CD4-positive, alpha-beta T cell treated with Interleukin-1 beta for 1 hour (primary cell): ENCODE measurements around the gene ARG1.
"Not testable (repeated sequence)": the region's sequence is repeated elsewhere in the genome, so short reads cannot be mapped to it uniquely, and the experiment has no call there.

ENCODE experiments used
- DNase-seq, 2 donors: peaks; one replicate each; pipeline ENCODE4 v3.0.0-alpha.2; 2020 to 2022

Gene ARG1

DNA sequence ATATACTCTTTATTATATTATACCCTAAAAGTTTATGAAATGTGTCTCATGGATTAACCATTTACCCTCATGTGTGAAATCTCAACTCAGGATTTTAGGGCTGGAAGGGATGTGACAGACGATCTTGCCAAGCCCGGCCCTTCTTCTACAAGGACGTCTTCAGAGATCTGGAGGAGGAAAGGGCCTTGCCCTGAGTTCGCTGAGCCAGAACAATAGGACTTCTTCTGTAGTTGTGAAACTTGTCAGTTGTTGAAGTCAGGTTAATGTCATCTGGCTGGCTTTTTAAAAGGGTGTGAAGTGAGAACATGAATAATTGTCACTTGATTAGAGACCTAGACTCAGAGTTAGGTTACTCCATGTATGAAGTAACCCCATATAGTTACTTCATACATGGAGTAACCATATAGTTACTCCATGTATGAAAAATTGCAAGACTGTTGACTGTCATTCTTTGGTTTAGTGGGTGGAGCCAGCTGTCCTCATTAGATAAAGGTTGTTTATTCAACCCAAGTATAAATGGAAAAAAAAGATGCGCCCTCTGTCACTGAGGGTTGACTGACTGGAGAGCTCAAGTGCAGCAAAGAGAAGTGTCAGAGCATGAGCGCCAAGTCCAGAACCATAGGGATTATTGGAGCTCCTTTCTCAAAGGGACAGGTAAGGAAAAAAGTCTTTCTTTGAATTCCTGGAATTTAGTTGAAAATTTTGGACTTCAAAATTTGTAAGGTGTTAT, at the start of gene ARG1:
ARG1 (plus strand) TSS at position 541 of the 730 bp plus-strand sequence; CDS start at position 598, 57 bp downstream.
- DNase-seq = no peak

DNA sequence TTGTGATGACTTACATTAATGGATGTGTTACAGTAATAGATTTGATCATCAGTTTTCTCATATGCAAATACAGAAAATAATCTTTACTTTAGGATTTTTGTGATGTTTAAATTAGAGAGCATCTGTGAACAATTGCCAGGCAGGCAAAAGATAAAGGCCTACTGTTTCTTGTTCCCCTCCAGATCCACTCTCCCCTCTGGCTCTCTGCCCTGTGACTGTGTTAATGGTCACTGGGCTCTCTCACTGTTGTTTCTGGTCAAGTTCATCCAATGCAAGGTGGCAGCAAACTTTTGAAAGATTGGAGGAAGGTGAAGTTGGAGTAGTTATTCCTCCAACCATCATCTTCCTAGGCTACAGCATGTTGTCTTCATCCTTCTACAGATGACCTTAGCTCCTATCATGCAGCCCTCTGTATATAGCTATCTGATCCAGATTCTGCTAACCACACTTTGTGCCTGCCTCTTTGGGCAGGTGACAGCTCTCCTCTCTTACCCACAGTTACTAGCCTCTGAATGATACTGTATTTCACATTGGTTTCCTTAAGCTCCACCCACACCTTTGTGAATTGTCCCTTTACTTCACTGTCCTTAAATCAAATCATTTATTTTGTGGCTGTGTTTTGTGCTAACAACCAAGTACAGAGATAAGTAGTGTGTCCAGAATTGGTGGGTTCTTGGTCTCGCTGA, 48.9 kb upstream of the ARG1 start:
- DNase-seq = no peak

DNA sequence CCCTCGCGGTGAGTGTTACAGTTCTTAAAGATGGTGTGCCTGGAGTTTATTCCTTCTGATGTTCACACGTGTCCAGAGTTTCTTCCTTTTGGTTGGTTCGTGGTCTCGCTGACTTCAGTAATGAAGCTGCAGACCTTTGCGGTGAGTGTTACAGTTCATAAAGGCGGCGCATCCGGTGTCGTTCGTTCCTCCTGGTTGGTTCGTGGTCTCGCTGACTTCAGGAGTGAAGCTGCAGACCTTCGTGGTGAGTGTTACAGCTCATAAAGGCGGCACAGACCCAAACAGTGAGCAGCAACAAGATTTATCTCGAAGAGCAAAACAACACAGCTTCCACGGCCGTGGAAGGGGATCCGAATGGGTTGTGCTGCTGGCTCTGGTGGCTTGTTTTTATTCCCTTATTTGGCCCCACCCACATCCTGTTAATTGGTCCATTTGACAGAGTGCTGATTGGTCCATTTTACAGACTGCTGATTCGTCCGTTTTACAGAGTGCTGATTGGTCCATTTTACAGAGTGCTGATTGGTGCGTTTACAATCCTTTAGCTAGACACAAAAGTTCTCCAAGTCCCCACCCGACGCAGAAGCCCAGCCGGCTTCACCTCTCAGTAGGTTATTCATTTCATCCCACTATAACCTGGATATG, 48.2 kb upstream of the ARG1 start:
- peak; percentile 28 to 34 for DNase-seq

DNA sequence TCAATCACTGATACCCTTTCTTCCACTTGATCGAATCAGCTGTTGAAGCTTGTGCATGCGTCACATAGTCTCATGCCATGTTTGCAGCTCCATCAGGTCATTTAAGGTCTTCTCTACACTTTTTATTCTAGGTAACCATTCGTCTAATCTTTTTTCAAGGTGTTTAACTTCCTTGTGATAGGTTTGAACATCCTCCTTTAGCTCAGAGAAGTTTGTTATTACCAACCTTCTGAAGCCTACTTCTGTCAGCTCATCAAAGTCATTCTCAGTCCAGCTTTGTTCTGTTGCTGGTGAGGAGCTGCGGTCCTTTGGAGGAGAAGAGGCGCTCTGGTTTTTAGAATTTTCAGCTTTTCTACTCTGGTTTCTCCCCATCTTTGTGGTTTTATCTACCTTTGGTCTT, 42.1 kb upstream of the ARG1 start:
- DNase-seq = not testable (repeated sequence)

DNA sequence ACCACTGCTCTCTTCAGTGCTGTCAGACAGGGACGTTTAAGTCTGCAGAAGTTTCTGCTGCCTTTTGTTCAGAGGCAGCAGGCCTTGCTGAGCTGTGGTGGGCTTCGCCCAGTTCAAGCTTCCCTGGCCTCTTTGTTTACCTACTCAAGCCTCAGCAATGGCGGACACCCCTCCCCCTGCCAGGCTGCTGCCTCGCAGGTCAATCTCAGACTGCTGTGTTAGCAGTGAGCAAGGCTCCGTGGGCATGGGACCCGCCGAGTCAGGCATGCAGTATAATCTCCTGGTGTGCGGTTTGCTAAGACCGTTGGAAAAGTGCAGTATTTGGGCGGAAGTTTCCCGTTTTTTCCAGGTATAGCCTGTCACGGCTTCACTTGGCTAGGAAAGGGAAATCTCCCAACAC, 41.3 kb upstream of the ARG1 start:
- not testable (repeated sequence) for DNase-seq

DNA sequence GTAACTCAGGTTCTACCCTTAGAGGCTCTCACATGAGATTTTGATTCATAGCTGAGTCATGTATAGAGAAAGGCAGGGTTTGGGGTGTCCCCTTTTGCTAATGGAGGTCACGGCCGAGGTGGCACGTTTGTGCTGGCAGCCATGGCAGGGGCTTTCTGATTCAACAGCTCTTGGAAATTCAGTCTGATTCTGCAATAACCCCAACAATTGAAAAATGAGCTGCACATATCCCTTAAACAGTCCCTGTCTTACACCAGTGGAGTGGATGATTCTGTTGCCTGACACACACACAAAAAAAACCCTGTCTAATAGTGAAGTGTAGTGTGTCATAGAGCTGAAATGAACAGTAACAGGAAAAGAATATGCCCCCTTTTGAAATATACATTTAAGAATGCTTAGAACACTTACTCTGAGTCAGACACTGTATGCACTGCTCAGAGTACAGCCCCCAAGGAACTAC, 40.4 kb upstream of the ARG1 start:
- no peak for DNase-seq

DNA sequence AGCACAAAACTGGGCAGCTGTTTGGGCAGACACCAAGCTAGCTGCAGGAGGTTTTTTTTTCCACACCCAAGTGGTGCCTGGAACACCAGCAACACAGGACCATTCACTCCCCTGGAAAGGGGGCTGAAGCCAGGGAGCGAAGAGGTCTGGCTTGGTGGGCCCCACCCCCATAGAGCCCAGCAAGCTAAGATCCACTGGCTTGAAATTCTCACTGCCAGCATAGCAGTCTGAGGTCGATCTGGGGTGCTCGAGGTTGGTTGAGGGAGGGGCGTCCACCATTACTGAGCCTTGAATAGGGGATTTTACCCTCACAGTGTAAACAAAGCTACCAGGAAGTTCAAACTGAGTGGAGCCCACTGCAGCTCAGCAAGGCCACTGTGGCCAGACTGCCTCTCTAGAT, 34.4 kb upstream of the ARG1 start:
- not testable (repeated sequence) for DNase-seq

DNA sequence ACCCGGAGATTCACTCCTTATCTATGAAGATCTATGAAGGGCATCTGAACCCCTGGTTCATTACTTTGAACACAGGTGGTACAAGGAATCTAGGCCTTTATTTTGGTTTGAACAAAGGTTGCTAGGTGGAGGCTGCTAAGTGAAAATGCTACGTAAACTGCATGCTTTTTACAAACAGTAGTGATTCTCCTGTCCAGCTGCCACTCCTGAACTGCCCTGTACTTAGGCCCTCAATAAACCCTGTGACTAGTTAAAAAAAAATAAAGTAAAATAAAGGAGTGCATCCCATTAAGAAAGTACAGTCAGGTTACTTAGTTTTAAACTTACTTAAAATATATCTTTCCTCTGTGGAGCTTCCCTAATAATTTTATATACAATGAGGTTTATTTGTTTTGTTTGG, 27.7 kb upstream of the ARG1 start:
- no peak for DNase-seq

DNA sequence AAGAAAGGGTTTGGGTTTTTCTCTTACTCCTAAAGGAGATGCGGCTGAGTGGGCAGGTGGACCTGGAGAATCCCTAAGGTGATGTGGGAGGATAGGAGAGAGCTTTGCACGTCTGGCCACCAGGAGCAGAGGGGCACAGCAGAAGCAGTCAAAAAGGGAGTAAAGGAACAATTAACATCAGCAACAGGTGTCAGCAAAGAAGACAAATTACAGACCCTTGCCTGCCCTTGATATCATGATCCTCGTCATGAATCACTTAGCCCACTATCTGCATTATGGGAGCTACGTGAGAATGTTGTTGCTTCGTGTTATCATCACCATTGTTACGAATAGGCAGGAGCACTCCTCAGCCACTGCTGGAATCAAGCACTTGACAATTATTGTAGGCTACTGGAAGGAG, 25.5 kb upstream of the ARG1 start:
- no peak for DNase-seq

DNA sequence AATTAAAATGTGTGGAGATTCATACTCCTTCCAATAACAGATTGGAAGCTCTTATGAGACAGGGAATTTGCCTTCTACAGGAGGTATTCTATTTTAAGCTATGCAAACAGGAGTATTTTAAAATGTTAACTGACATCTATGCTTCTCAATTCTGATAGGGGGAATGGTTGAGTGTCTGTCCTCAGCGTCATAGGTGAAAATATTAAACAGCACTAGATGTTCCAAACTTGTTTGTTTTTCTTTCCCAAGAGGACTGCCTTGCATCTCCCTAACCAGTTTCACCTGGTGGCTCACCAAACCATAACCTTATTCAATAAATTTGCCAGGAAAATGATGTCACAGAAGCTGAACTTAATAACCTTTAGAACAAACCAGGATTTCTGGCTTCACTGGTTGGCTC, 24.6 kb upstream of the ARG1 start:
- no peak for DNase-seq

DNA sequence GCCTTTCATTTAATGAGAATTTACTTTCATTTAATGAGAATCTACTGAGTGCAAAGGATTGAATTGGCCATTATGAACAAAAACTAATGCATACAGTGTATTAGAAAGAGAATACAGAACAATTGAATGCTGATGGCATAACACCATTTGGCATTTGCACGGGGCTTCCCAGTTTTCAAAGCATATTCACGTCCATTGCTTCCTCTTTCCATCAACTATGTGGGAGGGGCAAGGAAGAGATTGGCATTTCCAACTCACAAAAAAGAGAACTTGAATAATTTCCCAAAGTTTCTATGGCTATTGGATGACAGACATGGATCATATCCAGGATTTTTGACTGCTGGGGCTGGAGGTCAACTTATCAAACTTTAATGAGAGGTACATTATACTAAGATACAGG, 23.2 kb upstream of the ARG1 start:
- DNase-seq = no peak

DNA sequence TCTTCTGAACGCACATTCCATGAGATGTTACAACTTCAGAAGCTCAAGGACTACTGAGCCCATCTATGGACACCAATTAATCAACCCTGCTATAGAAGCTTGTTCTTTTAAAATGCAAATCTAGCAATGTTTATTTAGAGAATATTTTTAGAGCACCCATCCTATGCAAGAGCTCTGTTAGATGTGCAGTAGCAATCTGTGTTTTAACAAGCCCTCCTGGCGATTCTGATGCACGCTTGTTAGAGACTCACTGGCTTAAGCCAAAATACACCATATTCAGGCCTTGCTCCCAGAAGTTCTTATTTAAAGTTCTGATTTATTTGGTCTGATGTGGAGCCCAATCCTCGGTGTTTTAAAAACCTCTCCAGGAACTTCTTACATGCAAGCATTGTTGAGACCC, 21.1 kb upstream of the ARG1 start:
- DNase-seq = no peak

DNA sequence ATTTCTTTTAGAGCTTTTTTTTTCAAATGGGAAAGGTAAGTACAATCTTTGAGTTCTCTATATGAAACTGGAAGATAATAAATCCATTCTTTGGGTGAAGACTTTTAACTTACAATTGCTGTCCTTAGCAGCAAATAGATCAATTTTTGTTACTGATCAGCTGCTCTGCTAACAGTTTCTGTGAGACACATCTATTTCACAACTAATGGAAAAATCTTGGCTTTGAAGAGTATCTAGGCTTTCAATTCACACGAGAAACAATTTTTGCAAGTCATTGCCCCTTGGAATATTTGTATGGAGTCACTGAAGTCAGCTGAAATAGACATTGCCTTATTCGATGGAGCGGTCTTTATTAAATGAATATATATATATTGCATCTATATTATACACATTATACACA, 20.5 kb upstream of the ARG1 start:
- no peak for DNase-seq

DNA sequence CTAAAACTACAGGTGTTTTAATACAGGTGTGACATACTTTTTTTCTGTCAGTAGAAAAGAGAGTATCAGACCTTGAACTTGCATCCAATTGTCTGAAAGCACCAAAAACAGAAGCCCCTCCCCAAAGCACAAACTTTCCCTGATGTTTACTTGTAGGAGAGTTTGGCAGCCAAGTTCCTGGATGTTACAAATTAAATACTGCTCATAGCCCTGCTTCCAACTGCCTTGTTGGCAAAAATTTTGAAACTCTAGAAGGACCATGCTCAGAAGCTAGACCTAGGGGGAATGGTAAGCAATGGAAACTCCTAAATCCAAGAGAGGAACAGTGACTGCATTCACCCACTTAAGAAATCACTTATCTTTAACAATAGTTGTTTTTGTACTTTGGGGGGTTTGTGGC, 17.0 kb upstream of the ARG1 start:
- DNase-seq = no peak

DNA sequence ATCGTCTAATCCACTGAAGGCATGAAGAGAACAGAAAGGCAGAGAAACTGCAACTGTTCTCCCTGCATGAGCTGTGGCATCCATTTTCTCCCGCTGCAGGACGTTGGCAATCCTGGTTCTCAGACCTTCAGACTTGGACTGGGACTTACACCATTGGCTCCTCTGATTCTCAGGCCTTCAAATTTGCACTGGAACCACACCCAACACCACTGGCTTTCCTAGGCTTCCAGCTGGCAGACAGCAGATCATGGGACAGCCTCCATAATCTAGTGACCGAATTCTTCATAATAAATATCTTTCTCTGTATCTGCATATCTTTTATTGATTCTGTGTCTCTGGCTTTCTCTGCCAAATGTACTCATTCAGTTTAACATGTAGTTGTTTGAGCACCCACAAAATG, 14.1 kb upstream of the ARG1 start:
- DNase-seq = no peak

DNA sequence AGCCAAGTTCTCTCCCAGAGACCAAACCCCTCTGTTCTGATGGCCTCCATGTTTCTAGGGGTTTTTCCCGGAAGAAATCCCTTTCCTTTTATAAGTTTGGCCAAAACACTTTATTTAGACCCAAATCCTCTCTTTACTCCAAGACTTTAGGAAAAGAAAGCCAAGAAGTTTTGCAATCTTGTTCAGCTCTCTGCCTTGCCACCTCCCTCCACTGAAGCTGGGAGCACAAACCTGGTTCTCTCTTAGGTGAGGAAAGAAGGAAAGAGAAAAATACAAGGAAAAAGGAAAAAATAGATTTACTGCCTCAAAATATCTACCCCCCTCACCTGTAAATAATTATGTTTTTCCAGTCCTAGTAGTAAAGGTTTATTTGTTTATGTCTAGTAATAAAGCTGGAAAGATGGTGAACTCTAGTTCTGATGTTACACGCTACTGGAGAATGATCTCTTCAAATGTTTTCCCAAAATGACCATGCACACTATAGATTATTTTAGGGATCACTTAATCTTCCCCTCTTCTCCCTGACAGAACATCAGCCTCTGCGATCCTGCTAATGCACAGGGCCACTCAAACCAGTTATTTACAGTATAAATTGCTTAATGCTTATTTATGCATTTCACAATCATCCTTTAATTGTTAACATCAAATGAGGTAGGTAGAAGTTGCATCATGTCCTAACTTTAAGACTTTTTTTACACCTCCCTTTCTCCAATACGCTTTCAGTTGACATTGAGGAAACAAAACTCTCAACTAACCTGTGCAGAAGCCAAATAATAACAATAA, 10.9 kb upstream of the ARG1 start:
- DNase-seq = no peak

DNA sequence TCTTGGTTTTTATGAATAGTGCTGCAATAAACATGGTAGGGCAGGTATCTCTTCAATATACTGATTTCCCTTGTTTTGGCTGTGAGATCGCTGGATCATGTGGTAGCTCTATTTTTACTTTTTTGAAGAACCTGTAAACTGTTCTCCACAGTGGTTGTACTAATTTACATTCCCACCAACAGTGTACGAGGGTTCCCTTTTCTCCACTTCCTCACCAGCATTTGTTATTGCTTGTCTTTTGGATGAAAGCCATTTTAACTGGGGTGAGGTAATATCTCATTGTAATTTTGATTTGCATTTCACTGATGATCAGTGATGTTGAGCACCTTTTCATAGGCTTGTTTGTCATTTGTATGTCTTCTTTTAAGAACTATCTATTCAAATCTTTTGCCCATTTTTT, 8.0 kb upstream of the ARG1 start:
- no peak for DNase-seq

DNA sequence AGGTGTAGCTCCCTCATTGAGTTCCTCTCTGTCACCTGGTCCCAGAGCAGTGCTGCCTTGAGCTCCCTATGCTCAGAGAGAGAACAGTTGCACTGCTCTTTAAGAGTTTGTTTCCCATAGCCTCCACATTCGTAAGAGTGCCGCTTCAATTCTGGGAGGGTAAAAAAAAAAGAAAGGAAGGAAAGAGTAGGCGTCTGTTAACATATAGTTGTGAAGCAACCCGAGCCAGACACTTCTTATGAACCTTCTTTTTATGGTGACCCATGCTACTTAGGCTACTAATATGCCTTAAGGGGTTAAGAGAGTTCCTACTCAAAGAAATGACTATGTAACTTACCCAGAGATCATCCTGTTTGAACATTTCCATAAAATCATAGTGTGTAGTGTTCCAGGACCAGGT, 4.3 kb upstream of the ARG1 start:
- no peak for DNase-seq

DNA sequence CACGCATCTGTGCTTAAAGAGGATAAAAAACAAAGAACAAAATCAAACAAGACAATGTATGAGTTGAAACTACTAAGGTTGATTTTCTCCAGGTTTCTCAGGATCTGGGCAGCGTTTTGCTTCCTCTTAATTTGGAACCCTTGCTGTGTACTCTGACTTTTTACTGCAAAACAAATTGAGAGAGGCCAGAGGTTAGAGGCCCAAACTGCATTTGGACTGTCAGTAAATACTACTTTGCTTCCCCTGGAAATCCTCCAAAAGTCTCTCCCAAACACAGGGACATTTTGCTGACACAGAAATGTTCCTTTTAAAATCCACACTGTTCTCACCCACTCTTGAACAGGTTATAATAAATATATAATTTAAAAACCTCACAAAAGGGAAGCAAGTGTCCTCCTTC, 1.1 kb downstream of the ARG1 start:
- DNase-seq = no peak

DNA sequence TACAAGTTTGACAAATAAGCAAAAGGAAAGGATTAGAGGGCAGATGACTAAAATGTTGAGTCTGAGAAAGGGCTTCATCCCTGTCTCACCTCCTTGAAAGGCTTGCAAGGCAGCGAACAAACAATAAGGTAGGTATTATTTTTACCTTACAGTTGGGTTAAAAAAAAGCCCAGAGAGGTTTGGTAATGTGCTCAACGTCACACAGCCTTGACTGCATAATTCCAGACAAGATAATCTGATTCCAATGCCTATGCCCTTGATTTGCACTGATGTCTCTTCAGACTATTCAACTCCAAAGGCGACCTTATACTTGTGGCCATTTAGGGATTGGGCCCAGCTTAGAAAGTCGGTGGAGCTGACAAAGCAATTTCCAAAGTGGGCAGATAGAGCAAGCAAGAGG, 1.7 kb downstream of the ARG1 start:
- DNase-seq = no peak

DNA sequence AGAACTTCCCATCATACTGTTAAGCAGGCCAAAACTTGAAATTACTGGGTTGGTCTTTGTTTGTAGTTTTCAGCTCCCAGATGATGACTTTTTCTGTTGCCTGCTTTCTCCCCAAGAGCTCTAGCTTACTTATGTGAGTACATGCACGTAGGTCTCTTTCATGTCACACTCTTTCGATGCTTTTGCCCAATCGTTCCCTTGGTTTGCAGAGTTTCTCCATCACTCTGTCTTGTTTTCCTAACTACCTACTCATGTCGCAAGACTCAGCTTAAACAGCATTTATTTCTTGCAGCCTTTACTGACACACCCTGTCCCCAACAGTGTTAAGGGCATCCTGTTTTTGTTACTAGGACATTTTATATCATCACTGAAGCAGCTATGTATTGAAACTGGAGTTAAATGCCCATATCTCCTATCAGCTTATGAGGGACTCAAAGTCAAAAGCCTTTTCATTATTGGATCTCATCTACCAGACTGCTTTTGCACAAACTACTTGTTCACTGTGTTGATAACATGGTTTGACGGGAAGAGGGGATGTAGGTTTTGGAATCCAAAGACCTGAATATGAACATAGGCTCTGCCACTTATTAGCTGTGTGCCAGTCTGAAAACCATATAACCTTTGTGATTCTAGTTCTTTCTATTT, 2.9 kb downstream of the ARG1 start:
- DNase-seq = no peak

DNA sequence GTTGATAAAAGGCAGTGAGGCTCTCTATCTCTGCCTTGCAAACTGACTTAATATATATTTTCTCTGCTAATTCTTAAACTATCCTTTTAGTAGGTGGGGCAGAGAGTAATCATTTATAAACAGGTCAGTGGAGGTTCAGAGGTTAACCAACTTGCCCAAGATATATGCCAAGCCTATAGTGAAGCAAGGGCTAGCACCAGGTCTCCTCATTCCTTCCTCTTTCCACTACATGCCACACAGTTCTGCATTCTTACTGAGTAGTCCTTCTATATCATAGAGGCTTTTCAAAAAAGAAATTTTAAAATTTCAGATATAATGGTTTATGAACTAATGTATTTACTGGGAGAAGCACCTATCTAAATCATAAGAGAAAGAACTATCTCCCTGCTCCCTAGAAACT, 8.5 kb downstream of the ARG1 start:
- DNase-seq = no peak

DNA sequence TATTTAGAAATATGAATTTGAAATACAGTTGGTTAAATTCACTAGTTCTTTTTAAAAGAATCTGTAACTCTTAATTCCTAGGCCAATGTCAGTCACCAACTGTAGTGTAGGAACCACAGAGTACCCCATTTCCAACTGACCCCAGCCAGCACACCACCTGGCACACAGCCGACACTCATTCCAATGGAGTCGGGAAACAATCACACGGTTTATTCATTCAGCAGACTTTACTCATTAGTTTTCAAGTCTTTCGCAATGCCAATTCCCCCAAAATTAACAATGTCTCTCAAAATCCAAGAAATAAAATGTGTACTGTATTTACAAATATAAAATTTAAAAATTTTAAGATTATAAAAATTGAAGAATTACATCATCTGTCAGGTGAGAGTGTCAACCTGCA, 13.5 kb downstream of the ARG1 start:
- no peak for DNase-seq
